Keratinocyte (primary cell): ENCODE data around the gene SYNJ1. TPM values are rescaled to one million over a fixed set of nuclear protein-coding genes. Genes with fewer than 3 reads are reported as not detected.

Source experiments
- DNase-seq: peaks from one replicate; pipeline ENCODE4 v3.0.0-alpha.2; 2011; ENCODE audit warnings: low read depth, missing footprints, low spot score
- FAIRE-seq: peaks from 2 replicates; lab custom pipeline; 2011; peaks lifted over from hg19 to GRCh38; lab: Jason Lieb, UNC
- H2AFZ ChIP-seq: 2 replicates; pipeline ENCODE4 v1.6.0; 2012; ENCODE audit warnings: low read length, control low read depth, inconsistent platforms; ENCODE audit not compliant: control insufficient read depth
- H3K27ac ChIP-seq: 2 replicates; pipeline ENCODE4 v1.5.1; 2011; ENCODE audit warnings: low read length; ENCODE audit not compliant: control insufficient read depth, insufficient read depth
- H3K27me3 ChIP-seq: 3 replicates; pipeline ENCODE4 v1.6.0; 2011; ENCODE audit warnings: low read length; ENCODE audit not compliant: control insufficient read depth, insufficient read depth; ENCODE audit errors: extremely low read depth
- H3K36me3 ChIP-seq, 2 experiments: 2 replicates in 1 of 2; 3 replicates in 1 of 2; pipeline ENCODE4 v1.5.1; 2011; ENCODE audit warnings: low read length in 2 of 2, mild to moderate bottlenecking in 1 of 2; ENCODE audit not compliant: control insufficient read depth in 2 of 2, insufficient read depth in 2 of 2; ENCODE audit errors: extremely low read depth in 1 of 2
- H3K4me1 ChIP-seq: 3 replicates; pipeline ENCODE4 v1.5.1; 2011; ENCODE audit warnings: low read length; ENCODE audit not compliant: control insufficient read depth, insufficient read depth; ENCODE audit errors: extremely low read depth
- H3K4me2 ChIP-seq: 3 replicates; pipeline ENCODE4 v1.6.0; 2011; ENCODE audit warnings: low read depth, low read length; ENCODE audit not compliant: control insufficient read depth, insufficient read depth; ENCODE audit errors: extremely low read depth
- H3K4me3 ChIP-seq, 3 experiments: fragments of 200-600 bp in 1 of 3; sonication (generic) in 1 of 3; 2 replicates in 2 of 3; 3 replicates in 1 of 3; pipeline ENCODE4 v1.5.1; 2011 to 2016; ENCODE audit warnings: low read length in 3 of 3, mild to moderate bottlenecking in 3 of 3, control low read depth in 2 of 3, inconsistent platforms in 1 of 3, low read depth in 1 of 3, mixed read lengths in 1 of 3, mixed run types in 1 of 3, moderate library complexity in 1 of 3; ENCODE audit not compliant: control insufficient read depth in 2 of 3, insufficient read depth in 2 of 3; ENCODE audit errors: extremely low read depth in 1 of 3
- H3K79me2 ChIP-seq: 2 replicates; pipeline ENCODE4 v1.6.0; 2012; ENCODE audit warnings: low read length; ENCODE audit not compliant: control insufficient read depth, insufficient read depth
- H3K9ac ChIP-seq: 3 replicates; pipeline ENCODE4 v1.6.0; 2011; ENCODE audit warnings: low read length; ENCODE audit not compliant: control insufficient read depth, insufficient read depth; ENCODE audit errors: extremely low read depth
- H3K9me1 ChIP-seq: 3 replicates; pipeline ENCODE4 v1.6.0; 2011; ENCODE audit warnings: low read length; ENCODE audit not compliant: control insufficient read depth, insufficient read depth; ENCODE audit errors: extremely low read depth
- H3K9me3 ChIP-seq: 2 replicates; pipeline ENCODE4 v1.5.1; 2012; ENCODE audit warnings: low read depth, low read length; ENCODE audit not compliant: control insufficient read depth
- H4K20me1 ChIP-seq: 3 replicates; pipeline ENCODE4 v1.6.0; 2011; ENCODE audit warnings: low read length; ENCODE audit not compliant: control insufficient read depth, insufficient read depth; ENCODE audit errors: extremely low read depth
- EZH2 ChIP-seq: IDR thresholded peaks from one replicate; pipeline ENCODE4 v1.6.1; 2012; ENCODE audit warnings: inconsistent platforms, mild to moderate bottlenecking, low read length, moderate library complexity
- dilution Hi-C: fragments of 300-500 bp; cut with MboI; formaldehyde crosslinking; loops from one replicate; pipeline ENCODE4 v1.7.0; 2020; ENCODE audit warnings: low sequenced_read_pairs; ENCODE audit not compliant: extremely low pct_ligation_motif_present
- polyA plus RNA-seq, 5 experiments: library from polyadenylated mRNA; depleted of rRNA in 3 of 5; stranded (reverse) in 3 of 5; stranded (forward) in 1 of 5; unstranded in 1 of 5; fragments of >200 nt; gene quantifications; 1 replicate in 1 of 5; 2 replicates in 3 of 5; 3 replicates in 1 of 5; pipeline versions ENCODE4 v1.2.1 to v1.2.3, GENCODE V29; 2011 to 2012; ENCODE audit warnings: missing spikeins in 2 of 5, low read depth in 1 of 5, low replicate concordance in 1 of 5
- TF ChIP-seq, protein P1 (sequence below), 3 experiments: IDR thresholded peaks in 1 of 3; conservative IDR thresholded peaks in 1 of 3; optimal IDR thresholded peaks in 1 of 3; 2 replicates in 2 of 3; 3 replicates in 1 of 3; pipeline versions ENCODE3 to v1.5.1; 2011; ENCODE audit warnings: low read length in 3 of 3, mild to moderate bottlenecking in 3 of 3, moderate library complexity in 2 of 3, control low read depth in 1 of 3, inconsistent platforms in 1 of 3; ENCODE audit not compliant: insufficient read depth in 2 of 3; ENCODE audit errors: extremely low read depth in 1 of 3

Gene SYNJ1
- polyA plus RNA-seq, 1 donor (not counting 4 experiments of a cell fraction or from before 2014, with no cell fraction given) = 4.9 TPM

DNA sequence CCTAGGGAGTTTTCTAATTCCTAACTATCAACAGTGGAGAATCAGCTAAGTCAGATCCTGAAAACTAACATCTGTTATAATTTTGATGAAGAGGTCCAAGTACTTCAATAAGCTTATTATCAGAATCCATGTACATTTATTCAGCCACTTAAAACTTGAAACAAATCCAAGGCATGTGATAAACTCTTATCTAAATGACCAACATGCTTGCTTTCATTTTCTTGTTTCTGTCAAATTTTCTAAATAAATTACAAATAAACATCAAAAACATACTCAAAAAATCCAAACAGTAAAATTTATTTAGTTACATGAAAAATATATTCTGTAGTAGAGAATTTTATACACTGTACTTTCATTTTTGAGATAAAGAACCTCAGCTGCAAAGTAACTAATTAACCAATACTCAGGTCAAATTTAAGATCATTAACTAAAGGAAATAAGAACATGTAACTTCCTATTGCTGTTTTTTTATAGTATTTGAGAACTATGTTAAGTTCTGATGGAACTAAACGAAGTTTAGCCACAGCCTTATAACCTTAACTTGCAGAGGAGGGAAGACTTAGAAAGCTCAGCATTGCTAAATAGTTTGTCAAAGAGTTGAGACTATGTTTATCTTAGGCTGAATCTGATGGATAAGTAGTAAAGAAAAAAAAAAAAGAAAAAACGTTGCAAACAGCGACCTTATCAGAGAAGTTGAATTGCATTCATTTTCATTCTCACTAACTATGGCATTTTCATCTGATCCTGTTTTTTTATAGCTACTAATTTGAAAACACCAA is 44.9 kb downstream of the SYNJ1 start:
- DNase-seq (no peak), FAIRE-seq (no peak)
- Histone ChIP-seq H3K4me2 (no peak overlapping the region), H2AFZ (no peak overlapping the region), H3K4me3 (no peak overlapping the region), H3K27ac (no peak overlapping the region), H3K36me3 (peaks cover 2 to 3% of the 10 kb centered on the region in 2 experiments), H3K27me3 (no peaks in the 10 kb centered on the region), H3K4me1 (no peaks in the 10 kb centered on the region), H3K9ac (no peak overlapping the region), H3K9me3 (no peaks in the 10 kb centered on the region), H3K9me1 (no peaks in the 10 kb centered on the region), H3K79me2 (no peaks in the 10 kb centered on the region), H4K20me1 (no peaks in the 10 kb centered on the region)
- TF ChIP-seq EZH2 = no peak
- TF ChIP-seq, protein P1, sequence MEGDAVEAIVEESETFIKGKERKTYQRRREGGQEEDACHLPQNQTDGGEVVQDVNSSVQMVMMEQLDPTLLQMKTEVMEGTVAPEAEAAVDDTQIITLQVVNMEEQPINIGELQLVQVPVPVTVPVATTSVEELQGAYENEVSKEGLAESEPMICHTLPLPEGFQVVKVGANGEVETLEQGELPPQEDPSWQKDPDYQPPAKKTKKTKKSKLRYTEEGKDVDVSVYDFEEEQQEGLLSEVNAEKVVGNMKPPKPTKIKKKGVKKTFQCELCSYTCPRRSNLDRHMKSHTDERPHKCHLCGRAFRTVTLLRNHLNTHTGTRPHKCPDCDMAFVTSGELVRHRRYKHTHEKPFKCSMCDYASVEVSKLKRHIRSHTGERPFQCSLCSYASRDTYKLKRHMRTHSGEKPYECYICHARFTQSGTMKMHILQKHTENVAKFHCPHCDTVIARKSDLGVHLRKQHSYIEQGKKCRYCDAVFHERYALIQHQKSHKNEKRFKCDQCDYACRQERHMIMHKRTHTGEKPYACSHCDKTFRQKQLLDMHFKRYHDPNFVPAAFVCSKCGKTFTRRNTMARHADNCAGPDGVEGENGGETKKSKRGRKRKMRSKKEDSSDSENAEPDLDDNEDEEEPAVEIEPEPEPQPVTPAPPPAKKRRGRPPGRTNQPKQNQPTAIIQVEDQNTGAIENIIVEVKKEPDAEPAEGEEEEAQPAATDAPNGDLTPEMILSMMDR (optimal IDR thresholded peaks at IDR 0.05 in 1 of 3, IDR thresholded peaks at IDR 0.05 in 1 of 3, conservative IDR thresholded peaks at IDR 0.05 in 1 of 3; ENCODE audit: extremely low read depth in 1 of 3, insufficient read depth in 2 of 3, low read length in 3 of 3) = no peak
- dilution Hi-C loops = no loop called here

DNA sequence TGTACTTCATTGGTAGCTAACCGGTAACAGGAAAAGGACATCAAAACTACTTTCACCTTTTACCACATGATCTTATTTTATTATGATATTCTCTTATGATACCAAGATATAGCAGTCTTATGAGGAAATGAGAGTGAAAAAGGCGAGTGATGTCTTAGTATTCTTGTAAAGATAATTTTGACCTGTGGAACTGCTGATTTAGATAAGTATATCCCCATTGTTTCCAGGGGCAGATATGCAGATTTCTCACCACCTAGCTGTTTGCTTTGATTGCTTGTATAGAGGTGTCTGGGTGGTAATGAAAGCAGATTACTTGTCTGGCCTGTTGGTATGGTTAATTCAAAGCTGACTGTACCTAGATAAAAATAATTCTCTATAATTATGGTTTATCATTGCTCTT is 53.1 kb downstream of the SYNJ1 start:
- Histone ChIP-seq H3K27me3 (no peaks in the 10 kb centered on the region), H3K9me3 (no peaks in the 10 kb centered on the region), H2AFZ (no peak overlapping the region), H3K4me1 (no peaks in the 10 kb centered on the region), H3K27ac (no peak overlapping the region), H3K36me3 (peaks cover 0 to 3% of the 10 kb centered on the region in 2 experiments), H3K9me1 (no peaks in the 10 kb centered on the region), H3K4me2 (no peak overlapping the region), H3K79me2 (no peaks in the 10 kb centered on the region), H3K4me3 (no peak overlapping the region), H4K20me1 (no peaks in the 10 kb centered on the region), H3K9ac (no peak overlapping the region)
- no peak for TF ChIP-seq EZH2
- no peak for DNase-seq
- FAIRE-seq = no peak
- dilution Hi-C loops = no loop called here
